NCI-H510A treated with DMSO at 0.1 percent for 48 hours (cell line): ENCODE results near the gene TP53I13.
A peak's percentile ranks its signal among the peaks of the same experiment; 100 is the strongest.

ENCODE experiments used
- DNase-seq: peaks from one replicate; lab custom pipeline; 2025; lab: John Stamatoyannopoulos, UW

TP53I13 gene

GRCh38 chr17:29567304-29567553 lies 1.3 kb upstream of the TP53I13 start:
- no peak for DNase-seq

DNA sequence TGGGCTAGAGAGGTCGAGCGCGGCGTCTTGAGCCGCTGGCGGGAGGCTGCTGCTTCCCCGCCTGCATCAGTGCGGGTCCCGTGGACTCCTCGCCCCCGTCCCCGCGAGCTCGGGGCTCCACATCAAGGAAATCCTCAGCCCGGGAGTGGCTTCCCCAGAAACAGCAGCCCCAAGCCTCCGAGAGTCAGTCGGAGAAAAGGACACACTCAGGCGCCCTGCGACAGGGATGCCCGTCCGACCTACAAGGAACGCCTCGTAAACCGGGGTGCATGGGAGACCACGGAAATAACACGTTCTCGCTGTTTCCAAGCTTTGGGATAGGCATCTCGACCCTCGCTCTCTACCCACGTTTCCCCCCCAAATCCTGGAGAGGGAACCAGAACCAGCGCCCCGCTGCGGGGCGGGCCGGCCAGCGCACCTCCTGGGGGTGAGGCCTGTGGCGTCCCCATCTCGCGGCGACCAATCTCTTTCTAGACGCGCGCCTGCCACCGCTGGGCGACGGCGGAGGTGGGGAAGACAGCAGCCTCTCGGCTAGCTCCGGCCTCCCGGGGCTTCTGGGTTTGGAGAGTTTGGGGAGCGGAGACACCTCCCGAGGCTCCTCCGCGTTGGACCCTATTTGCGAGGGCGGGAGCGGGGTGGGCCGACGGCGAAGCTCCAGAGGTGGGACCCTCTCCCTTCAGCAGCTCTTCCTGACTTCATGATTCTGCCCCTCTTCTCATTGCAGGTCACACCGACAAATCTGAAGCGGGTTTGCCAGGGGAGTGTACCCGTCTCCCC lies 759 bp upstream of the TP53I13 start:
- DNase-seq: peak; percentile 61

GRCh38 chr17:29569245-29569950 lies 897 bp downstream of the TP53I13 start:
- DNase-seq: peak; percentile 22

DNA sequence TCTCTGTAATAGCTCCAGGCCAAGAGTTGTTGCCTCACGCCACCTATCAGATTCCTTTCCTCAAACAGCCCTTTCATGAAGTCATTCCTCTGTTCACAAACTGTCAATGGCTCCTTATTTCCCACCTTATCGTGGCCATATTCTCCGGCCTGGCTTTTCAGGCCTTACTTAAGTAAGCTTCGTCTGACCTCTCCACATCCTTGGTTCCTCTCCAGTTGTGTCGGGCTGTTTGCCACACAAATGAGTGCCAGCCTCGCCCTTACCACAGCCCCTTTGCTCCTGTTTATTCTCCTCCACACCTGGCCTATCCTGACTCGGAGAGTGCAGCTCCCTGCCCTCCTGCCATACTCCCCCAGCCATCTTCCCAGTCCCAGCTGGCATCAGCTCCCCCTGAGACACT lies 2.0 kb downstream of the TP53I13 start:
- no peak for DNase-seq

- no peak for DNase-seq
Measured at GRCh38 chr17:29571486-29571882, 3.0 kb downstream of the TP53I13 start.

- DNase-seq: no peak
Measured at GRCh38 chr17:29571883-29572681, 3.6 kb downstream of the TP53I13 start.

GRCh38 chr17:29572691-29573557 lies 4.4 kb downstream of the TP53I13 start:
- DNase-seq: no peak

- no peak for DNase-seq
Measured at GRCh38 chr17:29573558-29573869, 5.0 kb downstream of the TP53I13 start.

DNA sequence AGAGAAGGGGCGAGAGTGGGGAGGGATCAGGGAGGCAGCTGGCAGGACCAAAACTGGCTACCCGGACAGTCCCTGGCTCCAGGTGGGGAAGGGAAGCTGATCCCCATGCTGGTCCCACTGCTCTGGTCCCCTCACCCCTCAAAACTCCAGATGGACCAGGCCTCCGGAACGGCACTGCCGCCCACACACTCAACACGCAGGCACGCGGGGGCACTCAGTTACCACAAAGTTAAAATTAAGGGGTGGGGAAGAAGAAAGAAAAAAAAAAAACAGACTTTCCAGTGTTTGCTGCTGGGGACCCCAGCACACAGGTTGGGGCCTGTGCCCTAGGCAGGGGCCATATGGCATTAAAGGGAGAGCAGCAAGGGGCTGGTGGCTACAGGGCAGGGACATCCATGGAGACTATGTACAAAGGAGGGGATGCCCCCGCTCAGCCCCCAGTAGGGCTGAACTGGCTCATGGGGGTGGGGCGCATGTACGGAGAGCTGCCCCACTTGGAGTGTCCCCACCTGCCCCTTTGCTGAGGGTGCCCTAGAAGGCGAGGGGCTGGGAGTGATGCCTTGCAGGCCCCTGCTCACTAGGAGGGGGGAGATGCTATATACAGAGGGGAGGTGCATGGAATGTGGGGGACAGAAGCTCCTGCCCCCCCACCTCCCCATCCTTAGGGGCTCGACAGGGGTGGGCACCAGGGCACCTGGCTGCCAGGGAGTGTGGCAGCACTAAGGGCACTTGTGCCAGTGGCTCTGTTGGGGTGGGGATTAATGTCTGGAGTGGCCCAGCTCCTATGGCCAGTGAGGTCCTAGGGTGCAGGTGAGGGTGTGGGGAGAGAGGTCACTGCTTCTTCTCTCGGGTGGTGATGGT lies 5.6 kb downstream of the TP53I13 start:
- DNase-seq: no peak

- no peak for DNase-seq
Measured at GRCh38 chr17:29574732-29575510, 6.4 kb downstream of the TP53I13 start.

- no peak for DNase-seq
Measured at GRCh38 chr17:29575511-29576213, 7.2 kb downstream of the TP53I13 start.

- no peak for DNase-seq
Measured at GRCh38 chr17:29576214-29577000, 7.9 kb downstream of the TP53I13 start.

DNA sequence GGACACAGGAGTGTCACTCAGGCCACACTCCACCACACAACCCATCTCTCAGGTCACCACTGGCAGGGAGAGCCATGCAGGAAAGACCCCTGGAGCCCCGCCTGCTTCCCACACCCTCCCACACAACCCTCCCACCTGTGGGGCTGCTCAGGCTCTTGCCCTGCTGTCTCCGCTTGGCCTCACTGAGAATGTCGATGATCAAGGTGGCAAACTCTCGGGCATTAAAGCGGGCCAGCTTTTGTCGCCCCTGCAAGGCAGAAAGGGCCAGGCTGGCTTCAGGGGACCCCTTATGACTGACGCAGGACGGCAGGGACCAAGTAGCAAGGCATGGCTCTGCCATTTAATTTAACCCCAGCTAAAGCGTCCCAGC lies 8.5 kb downstream of the TP53I13 start:
- no peak for DNase-seq

GRCh38 chr17:29577385-29578211 lies 9.1 kb downstream of the TP53I13 start:
- no peak for DNase-seq

GRCh38 chr17:29578626-29579485 lies 10.4 kb downstream of the TP53I13 start:
- DNase-seq: no peak

DNA sequence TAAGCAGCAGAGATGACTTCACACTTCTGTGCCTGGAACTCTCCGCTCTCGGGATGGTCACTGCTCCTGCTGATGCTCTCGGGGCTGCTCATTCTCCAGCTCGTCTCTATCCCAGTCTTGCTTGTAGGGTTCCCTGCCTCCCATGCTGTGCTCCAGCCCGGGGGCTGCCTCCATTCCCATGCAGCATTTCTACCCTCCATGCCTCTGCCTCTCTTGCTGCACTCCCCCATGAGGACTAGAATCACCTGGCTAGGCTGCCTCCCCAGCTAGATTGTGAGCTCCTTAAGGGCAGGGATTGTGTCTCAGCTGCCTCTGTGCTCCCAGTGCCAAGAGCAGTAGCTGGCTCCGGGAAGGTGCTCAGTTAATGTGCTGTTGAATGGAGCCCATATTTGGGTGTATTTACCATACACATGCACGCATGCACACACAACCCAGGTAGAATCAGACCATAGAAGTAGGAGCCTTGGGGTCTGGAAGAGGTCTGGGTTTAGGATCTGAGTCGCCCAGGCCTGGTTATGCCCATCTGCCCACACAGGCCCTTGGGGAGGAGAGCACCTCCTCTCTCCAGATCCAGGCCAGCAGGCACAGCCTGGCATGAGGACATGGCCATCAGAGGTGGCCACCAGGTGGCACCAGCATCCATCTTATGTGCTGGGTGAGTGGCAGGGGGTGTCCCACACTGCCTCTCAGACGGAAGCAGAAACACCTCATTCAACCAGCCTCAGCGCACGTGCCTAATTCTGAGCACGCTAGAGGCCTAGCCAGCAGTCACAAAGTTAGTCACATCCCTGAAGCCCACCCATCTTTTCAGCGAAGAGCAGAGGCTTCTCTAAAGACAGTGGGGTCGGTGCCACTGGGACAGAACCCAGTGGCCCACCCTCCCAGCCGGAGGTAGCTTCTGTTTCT lies 11.6 kb downstream of the TP53I13 start:
- DNase-seq: peak; percentile 79
